A673 (cell line): ENCODE data around the gene GUCY1A1. TPM values are rescaled to one million over a fixed set of nuclear protein-coding genes. Genes with fewer than 3 reads are reported as not detected.

Experiments used
- BruUV-seq: library from RNA; stranded (reverse); fragments of 400-500 nt; replicated peaks from 2 replicates; lab custom pipeline; 2021; lab: Mats Ljungman, UMichigan
- CTCF ChIA-PET: fragments of 300-600 bp; sonication (Branson Sonifier 250); formaldehyde crosslinking; loops from one replicate; lab custom pipeline; 2022; ENCODE audit warnings: antibody characterized with exemption; lab: Charles Lee
- POLR2A ChIA-PET: fragments of 300-600 bp; sonication (Branson Sonifier 250); formaldehyde crosslinking; loops from one replicate; lab custom pipeline; 2022; ENCODE audit warnings: antibody characterized with exemption; ENCODE audit not compliant: low non-redundant PET; lab: Charles Lee
- DNase-seq: peaks from one replicate; pipeline ENCODE4 v3.0.0-alpha.2; 2015; ENCODE audit warnings: low spot score
- H3K27ac ChIP-seq: fragments of 200-600 bp; sonication (generic); 2 replicates; pipeline ENCODE4 v1.5.1; 2016; ENCODE audit warnings: mixed run types, low read depth, mild to moderate bottlenecking, mixed read lengths, antibody characterized with exemption, low read length; ENCODE audit not compliant: poor library complexity, severe bottlenecking
- H3K27me3 ChIP-seq: fragments of 200-600 bp; sonication (generic); replicated peaks from 2 replicates; pipeline ENCODE4 v1.6.1; 2017; ENCODE audit warnings: mixed run types, low read depth, mild to moderate bottlenecking, mixed read lengths, antibody characterized with exemption, low read length; ENCODE audit not compliant: insufficient read depth, poor library complexity
- H3K36me3 ChIP-seq: fragments of 200-600 bp; sonication (generic); 2 replicates; pipeline ENCODE4 v1.6.1; 2016; ENCODE audit warnings: mixed run types, mild to moderate bottlenecking, mixed read lengths, antibody characterized with exemption, low read length; ENCODE audit not compliant: insufficient read depth, poor library complexity, severe bottlenecking
- H3K4me1 ChIP-seq: fragments of 200-600 bp; sonication (generic); 2 replicates; pipeline ENCODE4 v1.6.1; 2017; ENCODE audit warnings: mixed run types, mild to moderate bottlenecking, mixed read lengths, antibody characterized with exemption, low read length; ENCODE audit not compliant: insufficient read depth, poor library complexity, severe bottlenecking
- H3K4me3 ChIP-seq: fragments of 200-600 bp; sonication (generic); 2 replicates; pipeline ENCODE4 v1.5.1; 2016; ENCODE audit warnings: low read depth, mixed run types, mild to moderate bottlenecking, mixed read lengths, low read length; ENCODE audit not compliant: poor library complexity, severe bottlenecking
- H3K9me3 ChIP-seq: fragments of 200-600 bp; sonication (generic); 2 replicates; pipeline ENCODE4 v1.6.1; 2016; ENCODE audit warnings: mixed run types, low read depth, mild to moderate bottlenecking, mixed read lengths, antibody characterized with exemption, low read length; ENCODE audit not compliant: poor library complexity, severe bottlenecking
- CTCF ChIP-seq: fragments of 300-800, 200-600 bp; sonication (generic); conservative IDR thresholded peaks from 2 replicates; pipeline ENCODE4 v1.5.1; 2017; ENCODE audit warnings: low read depth, mild to moderate bottlenecking, antibody characterized with exemption, low read length, moderate library complexity, mixed read lengths
- EZH2 ChIP-seq: fragments of 200-600 bp; sonication (generic); IDR thresholded peaks from 2 replicates; pipeline ENCODE4 v1.6.1; 2017; ENCODE audit warnings: borderline replicate concordance, low read depth, mild to moderate bottlenecking, mixed read lengths, antibody characterized with exemption, low read length; ENCODE audit not compliant: poor library complexity, severe bottlenecking
- intact Hi-C: fragments of 100-400 bp; cut with micrococcal nuclease; formaldehyde crosslinking; loops from one replicate; pipeline ENCODE4 v1.10.0; 2022; ENCODE audit not compliant: unreplicated experiment
- total RNA-seq: library from RNA; stranded (reverse); gene quantifications from 2 replicates; pipeline ENCODE4 v1.2.3, GENCODE V29; 2021

The GUCY1A1 gene
- total RNA-seq, 1 experiment from 2014 or later = 0.37 TPM

GRCh38 chr4:155712846-155713245 lies 46.2 kb downstream of the GUCY1A1 start:
- Histone ChIP-seq H3K27me3 (no peaks in the 10 kb centered on the region), H3K4me3 (no peak overlapping the region), H3K27ac (no peak overlapping the region), H3K4me1 (no peaks in the 10 kb centered on the region), H3K9me3 (no peaks in the 10 kb centered on the region), H3K36me3 (no peaks in the 10 kb centered on the region)
- POLR2A ChIA-PET = no interaction called here
- no peak for DNase-seq
- no TSS peak for BruUV-seq
- CTCF ChIA-PET = no interaction called here
- intact Hi-C loops = no loop called here
- TF ChIP-seq CTCF (no peak), EZH2 (no peak)

GRCh38 chr4:155713911-155714310 lies 47.3 kb downstream of the GUCY1A1 start:
- intact Hi-C loops = no loop called here
- Histone ChIP-seq H3K27ac (no peak overlapping the region), H3K36me3 (no peaks in the 10 kb centered on the region), H3K4me1 (no peaks in the 10 kb centered on the region), H3K4me3 (no peak overlapping the region), H3K27me3 (no peaks in the 10 kb centered on the region), H3K9me3 (no peaks in the 10 kb centered on the region)
- POLR2A ChIA-PET = no interaction called here
- no peak for TF ChIP-seq CTCF
- BruUV-seq = no TSS peak
- DNase-seq = no peak
- CTCF ChIA-PET = no interaction called here

GRCh38 chr4:155722336-155722735 lies 55.7 kb downstream of the GUCY1A1 start:
- no peak overlapping the region for H3K4me3 ChIP-seq
- CTCF ChIA-PET = no interaction called here
- BruUV-seq = no TSS peak
- DNase-seq = no peak
- POLR2A ChIA-PET = no interaction called here
- H3K27me3 ChIP-seq = no peaks in the 10 kb centered on the region
- no peaks in the 10 kb centered on the region for H3K4me1 ChIP-seq
- no peak for TF ChIP-seq CTCF
- TF ChIP-seq EZH2 = no peak
- intact Hi-C loops = no loop called here
- no peaks in the 10 kb centered on the region for H3K9me3 ChIP-seq
- H3K36me3 ChIP-seq = no peaks in the 10 kb centered on the region
- no peak overlapping the region for H3K27ac ChIP-seq
